H1 (cell line): ENCODE data around the gene RHOBTB3. TPM values are rescaled to one million over a fixed set of nuclear protein-coding genes. Genes with fewer than 3 reads are reported as not detected.

Source experiments
- CTCF ChIA-PET: fragments of 300-600 bp; sonication (Branson Sonifier 250); formaldehyde crosslinking; loops from one replicate; lab custom pipeline; 2021; ENCODE audit not compliant: partially characterized antibody; lab: Charles Lee
- POLR2A ChIA-PET: fragments of 300-600 bp; sonication (Branson Sonifier 250); formaldehyde crosslinking; loops from one replicate; lab custom pipeline; 2021; ENCODE audit warnings: inconsistent platforms; ENCODE audit not compliant: partially characterized antibody; lab: Charles Lee
- DNase-seq, 2 experiments: peaks; one replicate each; pipeline versions ENCODE4 v3.0.0 to v3.0.0-alpha.2; 2010 to 2022; ENCODE audit warnings: low spot score in 2 of 2, low read depth in 1 of 2, mixed read lengths in 1 of 2
- FAIRE-seq: peaks from 2 replicates; lab custom pipeline; 2011; peaks lifted over from hg19 to GRCh38; lab: Jason Lieb, UNC
- H2AFZ ChIP-seq: 2 replicates; pipeline ENCODE4 v1.8.1; 2012; ENCODE audit warnings: low read length, inconsistent platforms
- H2AK5ac ChIP-seq: 2 replicates; pipeline ENCODE4 v1.6.1; 2013; ENCODE audit warnings: low read depth, low read length
- H2BK120ac ChIP-seq: replicated peaks from 2 replicates; pipeline ENCODE3; 2013; ENCODE audit warnings: low read depth, low read length, inconsistent platforms
- H2BK12ac ChIP-seq: 2 replicates; pipeline ENCODE4 v1.6.1; 2013; ENCODE audit warnings: low read depth, low read length
- H2BK15ac ChIP-seq: 2 replicates; pipeline ENCODE4 v1.6.1; 2013; ENCODE audit warnings: low read length
- H2BK20ac ChIP-seq: 2 replicates; pipeline ENCODE4 v1.6.1; 2013; ENCODE audit warnings: low read length
- H2BK5ac ChIP-seq: 2 replicates; pipeline ENCODE4 v1.6.1; 2013; ENCODE audit warnings: low read depth, low read length
- H3K14ac ChIP-seq: 2 replicates; pipeline ENCODE4 v1.6.1; 2013; ENCODE audit warnings: inconsistent platforms; ENCODE audit not compliant: insufficient read length
- H3K18ac ChIP-seq: 2 replicates; pipeline ENCODE4 v1.6.1; 2013; ENCODE audit warnings: low read length; ENCODE audit errors: extremely low read depth
- H3K23ac ChIP-seq: 2 replicates; pipeline ENCODE4 v1.6.1; 2013; ENCODE audit warnings: inconsistent platforms; ENCODE audit not compliant: insufficient read length
- H3K23me2 ChIP-seq: 2 replicates; pipeline ENCODE4 v1.6.1; 2013; ENCODE audit warnings: low read depth, low read length
- H3K27ac ChIP-seq: 2 replicates; pipeline ENCODE4 v1.6.1; 2011; ENCODE audit warnings: low read depth, low read length, inconsistent platforms
- H3K27me3 ChIP-seq, 4 experiments: replicated peaks in 1 of 4; 1 replicate in 1 of 4; 2 replicates in 3 of 4; pipeline versions ENCODE4 v1.6.1 to v1.8.1; 2011 to 2013; ENCODE audit warnings: low read length in 3 of 4, mild to moderate bottlenecking in 3 of 4, inconsistent platforms in 2 of 4, mixed read lengths in 2 of 4, moderate library complexity in 1 of 4; ENCODE audit not compliant: control insufficient read depth in 3 of 4, insufficient read depth in 3 of 4; ENCODE audit errors: extremely low read depth in 1 of 4
- H3K36me3 ChIP-seq, 4 experiments: 2 replicates each; pipeline versions ENCODE4 v1.6.1 to v1.8.1; 2011 to 2013; ENCODE audit warnings: mild to moderate bottlenecking in 4 of 4, low read length in 3 of 4, moderate library complexity in 2 of 4, control low read depth in 1 of 4, inconsistent platforms in 1 of 4; ENCODE audit not compliant: insufficient read depth in 4 of 4, control insufficient read depth in 2 of 4
- H3K4ac ChIP-seq: replicated peaks from 2 replicates; pipeline ENCODE3; 2013; ENCODE audit warnings: low read length, low read depth, mixed read lengths, inconsistent platforms; ENCODE audit not compliant: insufficient read length
- H3K4me1 ChIP-seq, 4 experiments: replicated peaks in 1 of 4; 1 replicate in 1 of 4; 2 replicates in 3 of 4; pipeline versions ENCODE4 v1.6.1 to v1.8.1; 2011 to 2013; ENCODE audit warnings: low read length in 3 of 4, inconsistent platforms in 2 of 4, mixed read lengths in 1 of 4; ENCODE audit not compliant: insufficient read depth in 4 of 4, control insufficient read depth in 3 of 4
- H3K4me2 ChIP-seq, 2 experiments: 2 replicates each; pipeline versions ENCODE4 v1.6.1 to v1.8.1; 2011 to 2013; ENCODE audit warnings: low read depth in 2 of 2, low read length in 2 of 2, control low read depth in 1 of 2, inconsistent platforms in 1 of 2, mild to moderate bottlenecking in 1 of 2; ENCODE audit not compliant: insufficient read depth in 1 of 2
- H3K4me3 ChIP-seq, 4 experiments: fragments of 200-600, 300-600 bp in 1 of 4; sonication (generic), shearing (Covaris generic), sonication (Bioruptor Twin) in 1 of 4; 2 replicates each; pipeline versions ENCODE4 v1.5.1 to v1.8.1; 2011 to 2016; ENCODE audit warnings: low read length in 4 of 4, low read depth in 3 of 4, control low read depth in 2 of 4, inconsistent platforms in 2 of 4, mild to moderate bottlenecking in 2 of 4, mixed read lengths in 1 of 4, moderate library complexity in 1 of 4; ENCODE audit not compliant: insufficient read depth in 2 of 4; ENCODE audit errors: extremely low read depth in 1 of 4
- H3K56ac ChIP-seq: replicated peaks from 2 replicates; pipeline ENCODE3; 2013; ENCODE audit warnings: low read depth, mild to moderate bottlenecking, mixed read lengths, low read length, inconsistent platforms; ENCODE audit not compliant: insufficient read length
- H3K79me1 ChIP-seq: 2 replicates; pipeline ENCODE4 v1.6.1; 2013; ENCODE audit warnings: low read depth, low read length, control low read depth
- H3K79me2 ChIP-seq, 2 experiments: 2 replicates each; pipeline versions ENCODE4 v1.6.1 to v1.8.1; 2012 to 2013; ENCODE audit warnings: low read length in 2 of 2, mild to moderate bottlenecking in 2 of 2, inconsistent platforms in 1 of 2; ENCODE audit not compliant: insufficient read depth in 2 of 2, control insufficient read depth in 1 of 2
- H3K9ac ChIP-seq, 4 experiments: replicated peaks in 1 of 4; 1 replicate in 1 of 4; 2 replicates in 3 of 4; pipeline versions ENCODE4 v1.6.1 to v1.8.1; 2011 to 2013; ENCODE audit warnings: low read depth in 3 of 4, low read length in 3 of 4, control low read depth in 2 of 4, mild to moderate bottlenecking in 2 of 4, moderate library complexity in 2 of 4, inconsistent platforms in 1 of 4; ENCODE audit errors: extremely low read depth in 1 of 4
- H3K9me3 ChIP-seq, 2 experiments: 2 replicates each; pipeline versions ENCODE4 v1.6.1 to v1.8.1; 2012 to 2013; ENCODE audit warnings: mild to moderate bottlenecking in 2 of 2, moderate library complexity in 2 of 2, control low read depth in 1 of 2, inconsistent platforms in 1 of 2, low read depth in 1 of 2, low read length in 1 of 2, mixed read lengths in 1 of 2; ENCODE audit not compliant: insufficient read depth in 2 of 2
- H4K20me1 ChIP-seq, 2 experiments: replicated peaks in 1 of 2; 2 replicates each; pipeline versions ENCODE3 to v1.8.1; 2011 to 2013; ENCODE audit warnings: inconsistent platforms in 2 of 2, low read length in 2 of 2, mild to moderate bottlenecking in 1 of 2; ENCODE audit not compliant: insufficient read depth in 2 of 2, control insufficient read depth in 1 of 2
- H4K5ac ChIP-seq: 2 replicates; pipeline ENCODE4 v1.6.1; 2013; ENCODE audit warnings: low read length, low read depth, mixed read lengths, inconsistent platforms; ENCODE audit not compliant: insufficient read length
- H4K8ac ChIP-seq: 2 replicates; pipeline ENCODE4 v1.8.0; 2013; ENCODE audit warnings: mild to moderate bottlenecking, moderate library complexity, low read length, inconsistent platforms; ENCODE audit not compliant: insufficient read depth; ENCODE audit errors: extremely low read depth
- H4K91ac ChIP-seq: replicated peaks from 2 replicates; pipeline ENCODE3; 2013; ENCODE audit warnings: low read length, mixed read lengths, inconsistent platforms; ENCODE audit not compliant: insufficient read length
- E2F6 ChIP-seq: IDR thresholded peaks from 2 replicates; pipeline ENCODE4 v1.6.1; 2012; ENCODE audit warnings: inconsistent platforms
- POLR2AphosphoS5 ChIP-seq: IDR thresholded peaks from 2 replicates; pipeline ENCODE4 v1.6.1; 2011; ENCODE audit warnings: low read depth, low read length
- RBBP5 ChIP-seq: IDR thresholded peaks from 2 replicates; pipeline ENCODE4 v1.7.1; 2012; ENCODE audit warnings: low read depth, mild to moderate bottlenecking, inconsistent platforms, low read length, moderate library complexity, borderline replicate concordance
- SIN3A ChIP-seq, 2 experiments: IDR thresholded peaks in 1 of 2; conservative IDR thresholded peaks in 1 of 2; 2 replicates each; pipeline ENCODE4 v1.6.1; 2011 to 2012; ENCODE audit warnings: low read length in 2 of 2, improper control_type of control experiment in 1 of 2, low read depth in 1 of 2, mild to moderate bottlenecking in 1 of 2
- SP1 ChIP-seq: IDR thresholded peaks from 2 replicates; pipeline ENCODE4 v1.6.1; 2011; ENCODE audit warnings: low read depth, low read length
- TCF12 ChIP-seq: IDR thresholded peaks from 2 replicates; pipeline ENCODE4 v1.6.1; 2011; ENCODE audit warnings: low read depth, mild to moderate bottlenecking, low read length
- WGBS, 2 experiments: shearing (Covaris generic) in 1 of 2; methylation state at CpG; one replicate each; pipeline versions ENCODE4 v1.1.6 to v1.1.7; 2013 to 2015; ENCODE audit warnings: low lambda C conversion rate in 2 of 2, mixed read lengths in 2 of 2, inconsistent platforms in 1 of 2, low coverage in 1 of 2, missing lambda C conversion rate in 1 of 2; ENCODE audit not compliant: insufficient replicate concordance in 2 of 2, insufficient coverage in 1 of 2, insufficient read length in 1 of 2; ENCODE audit errors: extremely low coverage in 1 of 2, missing lambda C conversion rate in 1 of 2; 5-methylcytosine and 5-hydroxymethylcytosine counted together
- long read RNA-seq, 2 experiments: library from RNA in 1 of 2; library from capped mRNA in 1 of 2; stranded (forward); transcript quantifications; one replicate each; pipeline ENCODE4 v2.0.0, GENCODE V29; 2021; ENCODE audit warnings: inconsistent platforms in 1 of 2
- polyA minus RNA-seq, 3 experiments: library from RNA; depleted of rRNA, polyadenylated mRNA; stranded (reverse); fragments of >200 nt; gene quantifications; 1 replicate in 2 of 3; 2 replicates in 1 of 3; pipeline ENCODE4 v1.2.3, GENCODE V29; 2011
- polyA plus RNA-seq, 7 experiments: library from polyadenylated mRNA; depleted of rRNA in 3 of 7; stranded (reverse) in 5 of 7; unstranded in 2 of 7; fragments of >200 nt in 5 of 7; fragments of 200-250 nt in 2 of 7; gene quantifications; 1 replicate in 5 of 7; 2 replicates in 1 of 7; 4 replicates in 1 of 7; pipeline versions ENCODE4 v1.2.1 to v1.2.3, GENCODE V29; 2011 to 2013; ENCODE audit warnings: missing spikeins in 2 of 7, mixed read lengths in 2 of 7
- total RNA-seq: library from RNA; stranded (reverse); fragmentation: NEBNext Ultra II Directional; extraction: Animal tissue kit (Norgen Biotek cat#: 25700); gene quantifications from 2 replicates; pipeline ENCODE4 v1.2.1, GENCODE V29; 2021

RHOBTB3 gene
- total RNA-seq (8.2 and 11.5 TPM in 2 replicates), polyA plus RNA-seq (2011; rRNA removed) (16.1 and 17.5 TPM in 2 replicates), polyA minus RNA-seq (2011; rRNA and poly(A)+ RNA removed) (42.5 and 52.5 TPM in 2 replicates)
- 10.9 TPM for polyA plus RNA-seq (2011; cell fraction: cytosol; rRNA removed)
- polyA plus RNA-seq (2011; cell fraction: nucleus; rRNA removed) = 14.9 TPM
- polyA plus RNA-seq (2012, experiment 1 of 2) = 8.1 to 16.9 TPM (median 13.1 TPM) in 4 replicates
- polyA plus RNA-seq (2012, experiment 2 of 2) = 0.64 TPM
- polyA plus RNA-seq (2013, experiment 1 of 2) = 8.8 TPM
- 11.7 TPM for polyA plus RNA-seq (2013, experiment 2 of 2)
- 30.8 TPM for polyA minus RNA-seq (2011; cell fraction: cytosol; rRNA and poly(A)+ RNA removed)
- 33.2 TPM for polyA minus RNA-seq (2011; cell fraction: nucleus; rRNA and poly(A)+ RNA removed)
- long read RNA-seq, experiment 1, partial matches to known transcripts = 1 of 3 reads
- long read RNA-seq, experiment 1, other reads (novel, unspliced or antisense) = 2 of 3 reads
- long read RNA-seq, experiment 2, partial matches to known transcripts = 1 of 2 reads
- long read RNA-seq, experiment 2, other reads (novel, unspliced or antisense) = 1 of 2 reads

GRCh38 chr5:95730730-95731570, at the start of gene RHOBTB3:
RHOBTB3 (plus strand) TSS chr5:95731336; CDS start chr5:95731683, 347 bp downstream.
- Histone ChIP-seq H2BK5ac (0 out of 2 replicates have a peak within 1 kb of the TSS, but pooled peaks have one; percentile 17), H3K27ac (no peak within 1 kb of the TSS), H3K79me1 (no peaks in the 10 kb centered on the region), H2BK20ac (no peak within 1 kb of the TSS), H2BK120ac (no peak within 1 kb of the TSS), H3K4me1 (peaks cover 0 to 12% (median 8%) of the 10 kb centered on the region in 4 experiments; a peak in 5 of 7 replicates), H3K9me3 (no peaks in the 10 kb centered on the region), H3K18ac (peak within 1 kb of the TSS; percentile 36; the same call in 1 of the 2 replicates), H4K5ac (peak within 1 kb of the TSS; percentile 18), H3K23me2 (peaks cover 6% of the 10 kb centered on the region), H4K91ac (peak within 1 kb of the TSS; percentile 38), H3K27me3 (peaks cover 1 to 43% (median 19%) of the 10 kb centered on the region in 4 experiments), H3K9ac (peak within 1 kb of the TSS; percentile 65 to 80 (median 72)), H4K20me1 (no peaks in the 10 kb centered on the region), H4K8ac (peak within 1 kb of the TSS; percentile 81), H2AFZ (peak within 1 kb of the TSS; percentile 91), H2BK15ac (peak within 1 kb of the TSS; percentile 97; the same call in 1 of the 2 replicates), H3K23ac (no peak within 1 kb of the TSS), H3K4me2 (peak within 1 kb of the TSS; percentile 89 to 92), H2BK12ac (peak within 1 kb of the TSS; percentile 75; the same call in 1 of the 2 replicates), H3K79me2 (no peaks in the 10 kb centered on the region), H2AK5ac (no peak within 1 kb of the TSS), H3K14ac (no peak within 1 kb of the TSS), H3K4me3 (peak within 1 kb of the TSS; percentile 78 to 84 (median 82)), H3K4ac (no peak within 1 kb of the TSS), H3K56ac (peak within 1 kb of the TSS; percentile 7), H3K36me3 (no peaks in the 10 kb centered on the region)
- ChIA-PET CTCF (interaction anchor here (0.8 to 2.3 kb wide), 13 partner anchors 11 to 606 kb away, joined by 3 to 13 read pairs (median 3); partner anchors contain the start of gene RFESD), POLR2A (interaction anchor here (1.2 to 2.8 kb wide), 6 partner anchors 10 to 104 kb away, joined by 3 to 24 read pairs (median 4); partner anchors contain the start of genes GLRX and RFESD)
- FAIRE-seq (no peak), DNase-seq (peak in 1 of 2 experiments; percentile 84)
- 4% methylated on average over 28 of the region's 78 CpGs; no CpG with 5 or more reads in 1 of the 2 experiments for WGBS, 2 experiments
- TF ChIP-seq POLR2AphosphoS5 = peak; percentile 34
- peak; percentile 26 for TF ChIP-seq E2F6
- TF ChIP-seq TCF12 = 0 out of 2 replicates have a peak, but pooled peaks have one; percentile 53
- TF ChIP-seq SP1 = peak; percentile 59; the same call in 1 of the 2 replicates
- peak; percentile 95 for TF ChIP-seq RBBP5
- peak in 1 of 2 experiments; percentile 52; a peak in 1 of 4 replicates for TF ChIP-seq SIN3A (conservative IDR thresholded peaks at IDR 0.05 in 1 of 2, IDR thresholded peaks at IDR 0.05 in 1 of 2; ENCODE audit: low read depth in 1 of 2, low read length in 2 of 2)
